IgD-negative memory B cell (primary cell): ENCODE measurements around the gene ITGA8. TPM values are rescaled to one million over a fixed set of nuclear protein-coding genes. Genes with fewer than 3 reads are reported as not detected.
"Not testable (repeated sequence)": the region's sequence is repeated elsewhere in the genome, so short reads cannot be mapped to it uniquely, and the experiment has no call there.

Experiments
- H3K27ac Mint-ChIP-seq, 3 donors: one replicate each; pipeline ENCODE4 v1.8.0; 2020 to 2022; ENCODE audit warnings: mild to moderate bottlenecking in 3 of 3, mixed read lengths in 3 of 3, moderate library complexity in 1 of 3
- H3K27me3 Mint-ChIP-seq: one replicate; pipeline ENCODE4 v1.8.0; 2021; ENCODE audit warnings: mixed read lengths
- H3K36me3 Mint-ChIP-seq: one replicate; pipeline ENCODE4 v1.8.0; 2020; ENCODE audit warnings: mild to moderate bottlenecking, mixed read lengths
- H3K4me1 Mint-ChIP-seq, 3 donors: one replicate each; pipeline ENCODE4 v1.8.0; 2020 to 2022; ENCODE audit warnings: mixed read lengths in 3 of 3, mild to moderate bottlenecking in 1 of 3
- H3K4me3 Mint-ChIP-seq, 4 donors: one replicate each; pipeline ENCODE4 v1.8.0; 2020 to 2022; ENCODE audit warnings: mild to moderate bottlenecking in 4 of 4, mixed read lengths in 4 of 4, moderate library complexity in 3 of 4
- H3K9me3 Mint-ChIP-seq, 3 donors: one replicate each; pipeline ENCODE4 v1.8.0; 2020 to 2021; ENCODE audit warnings: mixed read lengths in 3 of 3, mild to moderate bottlenecking in 1 of 3
- polyA plus RNA-seq: library from polyadenylated mRNA; unstranded; fragments of 300-500 nt; fragmentation: Illumina TruSeq; gene quantifications from one replicate; pipeline ENCODE4 v1.2.3, GENCODE V29; 2021

Gene ITGA8
- not detected for polyA plus RNA-seq

DNA sequence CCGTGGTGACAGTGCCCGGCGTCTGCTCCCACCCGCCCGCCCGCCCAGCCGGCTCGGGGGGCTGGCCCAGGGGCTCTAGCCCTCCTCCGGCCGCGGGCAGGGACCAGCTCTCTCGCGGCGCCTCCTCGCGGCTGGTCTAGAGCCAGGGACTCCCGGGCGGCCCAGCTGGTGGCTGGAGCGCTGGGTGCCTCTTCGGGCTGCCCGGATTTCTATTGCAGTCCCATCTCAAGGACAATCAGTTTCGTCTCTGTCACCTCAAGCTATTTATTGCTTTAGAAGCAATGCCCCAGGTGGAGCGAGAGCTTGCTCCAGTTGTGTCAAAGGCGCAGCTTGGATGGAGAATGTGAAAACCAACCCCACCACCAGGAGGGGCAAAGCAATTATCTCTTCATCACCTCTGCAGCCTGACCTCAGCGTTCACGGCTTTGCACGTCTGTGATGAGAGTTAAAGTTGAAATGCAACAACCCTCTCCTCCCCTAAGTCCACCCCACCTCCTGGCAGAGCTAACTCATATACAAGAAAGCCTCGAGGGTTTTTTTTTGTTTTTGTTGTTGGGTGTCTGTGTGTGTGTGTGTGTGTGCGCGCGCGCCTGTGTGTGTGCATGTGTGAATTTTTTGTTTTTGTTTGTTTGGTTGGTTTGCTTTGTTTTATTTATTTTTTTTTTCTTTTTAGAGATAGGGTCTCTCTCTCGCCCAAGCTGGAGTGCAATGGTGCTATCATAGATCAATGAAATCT is at the start of gene ITGA8:
TSS of gene ITGA8 (minus strand) at position 24 of the 736 bp plus-strand sequence. CDS start 151 bp downstream, outside the sequence.
- no peaks in the 10 kb centered on the region for H3K9me3 Mint-ChIP-seq
- peaks cover 0 to 6% (median under 1%) of the 10 kb centered on the region in 3 donors for H3K4me1 Mint-ChIP-seq
- H3K27ac Mint-ChIP-seq = peak within 1 kb of the TSS in 1 of 3 donors; percentile 50
- H3K4me3 Mint-ChIP-seq = peak within 1 kb of the TSS in 3 of 4 donors; percentile 27 to 68 (median 47)
- peaks cover 24% of the 10 kb centered on the region for H3K27me3 Mint-ChIP-seq
- H3K36me3 Mint-ChIP-seq = no peaks in the 10 kb centered on the region

DNA sequence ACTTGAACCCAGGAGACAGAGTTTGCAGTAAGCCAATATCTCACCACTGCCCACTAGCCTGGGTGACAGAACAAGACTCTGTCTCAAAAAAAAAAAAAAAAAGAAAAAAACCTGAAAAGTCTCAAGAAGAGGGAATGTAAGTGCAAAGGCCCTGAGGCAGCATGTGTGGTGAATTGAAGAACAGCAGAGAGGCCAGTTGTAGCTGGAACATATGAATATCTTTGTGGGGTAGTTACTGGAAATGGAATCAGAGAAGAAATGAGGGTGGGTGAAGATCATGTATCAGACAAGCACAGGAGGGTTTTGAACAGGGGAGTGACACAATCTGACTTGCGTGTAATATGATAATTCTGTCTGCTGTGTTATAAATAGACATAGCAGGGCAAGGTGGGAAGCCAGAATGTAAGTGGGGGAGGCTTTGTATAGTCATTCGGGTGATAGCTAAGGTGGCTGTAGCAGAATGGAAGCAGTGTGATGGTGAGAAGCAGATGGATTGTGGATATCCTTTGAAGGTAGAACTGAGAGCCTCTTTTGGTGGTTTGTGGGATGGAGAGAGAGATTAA is 45.3 kb upstream of the ITGA8 start:
- peaks cover 0 to 7% (median 4%) of the 10 kb centered on the region in 3 donors for H3K9me3 Mint-ChIP-seq
- no peak overlapping the region for H3K4me3 Mint-ChIP-seq
- H3K27ac Mint-ChIP-seq = no peak overlapping the region
- H3K4me1 Mint-ChIP-seq = no peaks in the 10 kb centered on the region
- H3K36me3 Mint-ChIP-seq = peaks cover 8% of the 10 kb centered on the region
- no peaks in the 10 kb centered on the region for H3K27me3 Mint-ChIP-seq

DNA sequence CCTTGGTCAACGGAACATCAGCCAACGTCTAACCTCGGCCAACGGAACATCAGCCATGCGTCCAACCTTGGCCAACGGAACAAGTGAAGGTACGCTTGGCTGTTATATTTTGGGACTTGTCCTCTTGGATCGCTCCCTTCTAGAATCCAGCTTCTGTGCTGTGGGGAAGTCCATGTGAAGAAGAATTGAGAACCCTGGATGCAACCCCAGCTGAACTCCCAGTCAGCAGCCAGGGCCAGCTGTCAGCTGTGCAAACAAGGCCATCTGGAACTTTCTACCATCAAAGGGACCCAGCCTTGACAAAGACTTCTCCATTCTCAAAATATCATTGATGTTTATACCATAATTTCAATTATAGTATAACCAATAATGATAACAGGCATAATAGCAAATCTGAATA is 43.3 kb upstream of the ITGA8 start:
- H3K36me3 Mint-ChIP-seq = peaks cover 3% of the 10 kb centered on the region
- no peaks in the 10 kb centered on the region for H3K27me3 Mint-ChIP-seq
- no peaks in the 10 kb centered on the region for H3K4me1 Mint-ChIP-seq
- H3K27ac Mint-ChIP-seq = no peak overlapping the region
- H3K4me3 Mint-ChIP-seq = peak overlapping the region in 1 of 4 donors; percentile 67
- peaks cover 0 to 7% (median 4%) of the 10 kb centered on the region in 3 donors for H3K9me3 Mint-ChIP-seq

DNA sequence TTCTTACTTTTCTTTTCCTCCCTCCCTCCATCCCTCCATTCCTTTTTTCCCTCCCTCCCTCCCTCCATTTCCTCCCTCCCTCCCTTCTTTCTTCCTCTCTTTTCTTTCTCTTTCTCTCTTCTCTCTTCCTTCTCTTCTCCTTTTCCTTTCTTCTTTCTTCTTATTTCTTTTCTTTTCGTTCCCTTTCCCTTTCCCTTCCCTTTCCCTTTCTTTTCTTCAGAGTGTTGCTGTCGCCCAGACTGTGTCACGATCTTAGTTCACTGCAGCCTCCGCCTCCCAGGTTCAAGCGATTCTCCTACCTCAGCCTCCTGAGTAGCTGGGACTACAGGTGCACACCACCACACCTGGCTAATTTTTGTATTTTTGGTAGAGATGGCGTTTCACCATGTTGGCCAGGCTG is 42.5 kb upstream of the ITGA8 start:
- H3K36me3 Mint-ChIP-seq, H3K27me3 Mint-ChIP-seq, H3K9me3 Mint-ChIP-seq, H3K4me1 Mint-ChIP-seq, H3K27ac Mint-ChIP-seq: not testable (repeated sequence)
- H3K4me3 Mint-ChIP-seq = peak overlapping the region in 1 of 4 donors; percentile 43

DNA sequence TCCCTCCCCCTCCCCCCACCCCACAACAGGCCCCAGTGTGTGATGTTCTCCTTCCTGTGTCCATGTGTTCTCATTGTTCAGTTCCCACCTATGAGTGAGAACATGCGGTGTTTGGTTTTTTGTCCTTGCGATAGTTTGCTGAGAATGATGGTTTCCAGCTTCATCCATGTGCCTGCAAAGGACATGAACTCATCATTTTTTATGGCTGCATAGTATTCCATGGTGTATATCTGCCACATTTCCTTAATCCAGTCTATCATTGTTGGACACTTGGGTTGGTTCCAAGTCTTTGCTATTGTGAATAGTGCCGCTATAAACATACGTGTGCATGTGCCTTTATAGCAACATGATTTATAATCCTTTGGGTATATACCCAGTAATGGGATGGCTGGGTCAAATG is 41.5 kb upstream of the ITGA8 start:
- H3K4me1 Mint-ChIP-seq = not testable (repeated sequence)

DNA sequence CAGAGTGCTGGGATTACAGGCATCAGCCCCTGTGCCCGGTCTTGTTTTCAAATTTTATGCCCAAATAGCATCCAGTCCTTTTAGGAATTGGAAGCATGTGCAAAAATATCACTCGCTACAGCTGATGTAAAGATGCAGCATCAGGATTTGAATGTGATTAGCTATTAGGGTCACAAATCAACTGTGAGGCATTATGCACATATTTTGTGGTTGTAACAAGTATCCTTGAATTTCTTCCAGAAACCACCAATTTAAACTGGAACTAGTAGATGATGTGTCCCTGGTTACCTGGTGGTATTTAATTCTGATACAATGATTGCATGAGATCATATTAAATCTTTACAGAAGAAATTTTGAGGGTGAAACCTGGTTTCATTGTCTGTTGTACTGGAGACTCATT is 41.0 kb upstream of the ITGA8 start:
- Mint-ChIP-seq H3K27me3 (no peaks in the 10 kb centered on the region), H3K4me3 (no peak overlapping the region), H3K36me3 (peaks cover 3% of the 10 kb centered on the region), H3K27ac (no peak overlapping the region), H3K4me1 (no peaks in the 10 kb centered on the region), H3K9me3 (peaks cover 0 to 7% (median 4%) of the 10 kb centered on the region in 3 donors)

More for the DNA sequence above, 41.5 kb upstream of the ITGA8 start:
- not testable (repeated sequence) for H3K27me3 Mint-ChIP-seq, H3K27ac Mint-ChIP-seq, H3K9me3 Mint-ChIP-seq, H3K4me3 Mint-ChIP-seq, H3K36me3 Mint-ChIP-seq

DNA sequence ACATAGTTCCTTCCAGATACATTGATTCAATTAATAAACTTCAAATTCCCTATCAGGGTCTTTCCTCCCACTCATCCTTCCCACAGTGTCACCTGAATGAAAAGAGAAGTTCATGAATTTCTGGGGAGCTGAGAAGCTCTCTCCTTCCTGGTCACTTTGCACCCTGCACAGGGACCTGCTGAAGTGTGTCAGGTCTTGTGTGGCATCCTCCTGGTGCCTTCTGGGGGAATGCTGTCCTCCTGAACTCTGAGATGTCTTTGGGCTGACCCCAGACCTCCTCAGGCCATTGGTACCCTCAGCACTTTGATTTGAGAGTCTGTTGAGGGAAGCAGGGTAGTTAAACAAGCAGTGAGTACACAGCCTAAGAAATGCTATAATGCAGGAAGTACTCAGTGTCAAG is 39.5 kb upstream of the ITGA8 start:
- Mint-ChIP-seq H3K4me3 (no peak overlapping the region), H3K9me3 (peaks cover 0 to 3% (median under 1%) of the 10 kb centered on the region in 3 donors), H3K4me1 (no peaks in the 10 kb centered on the region), H3K27ac (no peak overlapping the region), H3K36me3 (no peaks in the 10 kb centered on the region), H3K27me3 (no peaks in the 10 kb centered on the region)

DNA sequence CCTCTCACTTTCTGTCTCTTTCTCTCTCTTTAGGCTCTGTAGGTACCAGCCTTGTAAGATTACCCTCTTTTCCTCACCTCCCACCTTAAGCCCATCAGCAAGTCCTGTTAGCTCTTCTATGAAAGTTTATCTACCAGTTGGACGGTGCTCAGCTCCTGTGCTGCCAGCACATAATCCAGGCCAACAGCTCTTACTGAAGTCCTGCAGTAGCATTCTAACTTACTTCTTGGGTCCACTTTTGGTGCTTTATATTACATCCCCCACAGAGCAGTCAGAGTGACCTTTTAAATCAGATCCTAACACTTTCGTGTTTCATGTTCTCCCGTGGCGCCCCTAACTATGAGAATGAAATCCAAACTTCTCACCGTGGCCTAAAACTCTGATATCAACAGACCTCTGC is 38.9 kb upstream of the ITGA8 start:
- H3K27ac Mint-ChIP-seq = no peak overlapping the region
- no peaks in the 10 kb centered on the region for H3K4me1 Mint-ChIP-seq
- H3K36me3 Mint-ChIP-seq = no peaks in the 10 kb centered on the region
- no peaks in the 10 kb centered on the region for H3K27me3 Mint-ChIP-seq
- H3K4me3 Mint-ChIP-seq = no peak overlapping the region
- peaks cover 0 to 3% (median 0%) of the 10 kb centered on the region in 3 donors for H3K9me3 Mint-ChIP-seq

DNA sequence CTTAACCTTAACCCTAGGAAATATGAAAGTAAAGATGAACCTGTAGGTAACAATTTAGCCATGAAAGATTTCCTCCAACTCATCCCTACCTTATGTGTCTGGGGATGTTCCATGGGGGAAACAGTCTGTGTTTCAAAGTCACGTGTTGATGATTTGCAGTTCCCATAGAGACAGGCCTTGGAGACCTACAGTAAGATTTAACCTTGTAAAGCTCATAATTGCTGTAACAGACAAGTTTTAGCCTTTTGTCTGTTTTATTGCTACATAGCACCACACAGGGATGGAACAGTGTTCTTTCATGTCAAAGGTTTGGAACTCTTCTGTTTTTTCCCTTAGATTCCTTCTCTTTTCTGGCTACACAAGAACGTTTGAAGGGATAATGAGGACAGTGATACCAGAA is 35.2 kb upstream of the ITGA8 start:
- Mint-ChIP-seq H3K27me3 (no peaks in the 10 kb centered on the region), H3K9me3 (no peaks in the 10 kb centered on the region), H3K4me3 (no peak overlapping the region), H3K4me1 (no peaks in the 10 kb centered on the region), H3K27ac (no peak overlapping the region), H3K36me3 (no peaks in the 10 kb centered on the region)

DNA sequence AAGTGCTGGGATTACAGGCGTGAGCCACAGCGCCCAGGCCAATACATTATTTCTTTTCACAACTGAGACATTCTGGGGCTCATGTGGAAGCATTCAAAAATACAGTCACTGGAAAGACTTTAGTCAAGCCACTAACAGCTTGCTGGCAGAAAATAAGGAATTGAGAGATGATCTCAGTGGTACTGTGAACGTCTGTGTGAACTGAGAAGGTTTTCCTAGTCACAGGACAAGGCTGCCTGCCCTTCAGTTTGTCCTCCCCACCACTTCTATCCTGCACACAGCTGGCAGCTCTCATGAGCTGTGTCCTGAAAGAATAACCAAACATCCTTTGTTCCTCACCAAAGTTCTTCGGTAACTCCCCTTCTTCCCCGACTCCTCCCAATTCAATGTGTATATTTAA is 31.3 kb upstream of the ITGA8 start:
- H3K27ac Mint-ChIP-seq = no peak overlapping the region
- H3K4me1 Mint-ChIP-seq = no peaks in the 10 kb centered on the region
- no peaks in the 10 kb centered on the region for H3K9me3 Mint-ChIP-seq
- no peak overlapping the region for H3K4me3 Mint-ChIP-seq
- peaks cover 3% of the 10 kb centered on the region for H3K27me3 Mint-ChIP-seq
- H3K36me3 Mint-ChIP-seq = no peaks in the 10 kb centered on the region

DNA sequence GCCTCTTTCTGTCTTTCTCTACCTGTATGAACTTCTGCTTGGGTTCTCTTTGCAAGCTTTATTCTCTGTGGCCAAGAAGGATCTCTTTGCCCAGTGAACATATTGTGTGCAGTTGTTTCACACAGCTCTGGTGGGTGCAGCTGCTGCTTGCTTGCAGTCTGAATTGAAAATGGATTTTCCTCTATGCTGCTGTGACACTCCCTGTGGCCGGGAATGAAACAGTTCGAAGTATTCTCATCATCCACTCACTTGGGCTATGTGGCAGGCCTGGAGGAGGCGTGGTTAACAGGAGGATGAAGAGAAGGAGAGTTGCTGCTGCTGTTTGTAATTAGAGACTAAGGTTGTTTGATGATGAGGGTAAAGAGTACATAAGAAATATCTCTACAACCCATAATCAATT is 28.4 kb upstream of the ITGA8 start:
- peaks cover 3% of the 10 kb centered on the region for H3K27me3 Mint-ChIP-seq
- H3K27ac Mint-ChIP-seq = no peak overlapping the region
- H3K9me3 Mint-ChIP-seq = no peaks in the 10 kb centered on the region
- no peaks in the 10 kb centered on the region for H3K36me3 Mint-ChIP-seq
- no peaks in the 10 kb centered on the region for H3K4me1 Mint-ChIP-seq
- H3K4me3 Mint-ChIP-seq = no peak overlapping the region

DNA sequence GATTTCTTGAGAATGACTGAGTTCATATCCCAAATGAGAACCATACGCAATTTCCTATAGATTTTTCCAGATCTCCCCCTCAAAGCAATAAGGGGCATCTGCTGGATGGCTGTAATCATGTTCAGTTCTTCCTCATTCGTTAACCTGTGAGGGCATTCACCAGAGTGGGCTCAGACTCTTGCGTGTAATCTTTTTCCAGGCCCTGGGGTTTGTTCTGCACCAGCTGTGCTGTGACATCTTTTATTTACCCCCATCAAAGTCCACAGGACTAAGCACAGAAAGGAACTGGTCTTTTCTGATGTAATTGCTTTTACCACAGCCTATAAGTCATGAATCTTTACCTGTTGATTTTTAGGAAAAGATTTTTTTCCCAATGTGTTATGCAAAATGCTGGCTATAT is 27.9 kb upstream of the ITGA8 start:
- H3K27ac Mint-ChIP-seq = no peak overlapping the region
- H3K27me3 Mint-ChIP-seq = peaks cover 3% of the 10 kb centered on the region
- H3K9me3 Mint-ChIP-seq = no peaks in the 10 kb centered on the region
- H3K36me3 Mint-ChIP-seq = no peaks in the 10 kb centered on the region
- no peak overlapping the region for H3K4me3 Mint-ChIP-seq
- no peaks in the 10 kb centered on the region for H3K4me1 Mint-ChIP-seq

DNA sequence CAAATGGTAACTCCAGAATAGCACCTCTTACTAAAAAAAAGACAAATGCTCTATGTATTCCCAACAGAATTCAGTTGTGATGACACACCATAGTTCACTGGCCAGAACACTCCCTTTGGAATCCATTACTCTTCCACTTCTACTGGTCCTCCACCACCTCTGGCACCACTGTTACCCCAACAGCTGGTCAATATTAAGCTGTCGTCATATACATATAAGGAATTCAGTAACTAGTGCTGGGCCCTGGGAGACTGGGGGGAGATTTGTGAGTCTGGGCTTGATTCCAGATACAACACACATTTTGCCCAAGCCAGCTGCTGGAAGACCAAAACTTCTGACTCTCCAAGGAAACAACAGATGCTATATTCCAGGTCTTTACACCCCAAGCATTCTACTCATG is 26.0 kb upstream of the ITGA8 start:
- H3K27ac Mint-ChIP-seq = no peak overlapping the region
- H3K4me3 Mint-ChIP-seq = no peak overlapping the region
- H3K4me1 Mint-ChIP-seq = no peaks in the 10 kb centered on the region
- no peaks in the 10 kb centered on the region for H3K36me3 Mint-ChIP-seq
- peaks cover 3% of the 10 kb centered on the region for H3K27me3 Mint-ChIP-seq
- no peaks in the 10 kb centered on the region for H3K9me3 Mint-ChIP-seq

DNA sequence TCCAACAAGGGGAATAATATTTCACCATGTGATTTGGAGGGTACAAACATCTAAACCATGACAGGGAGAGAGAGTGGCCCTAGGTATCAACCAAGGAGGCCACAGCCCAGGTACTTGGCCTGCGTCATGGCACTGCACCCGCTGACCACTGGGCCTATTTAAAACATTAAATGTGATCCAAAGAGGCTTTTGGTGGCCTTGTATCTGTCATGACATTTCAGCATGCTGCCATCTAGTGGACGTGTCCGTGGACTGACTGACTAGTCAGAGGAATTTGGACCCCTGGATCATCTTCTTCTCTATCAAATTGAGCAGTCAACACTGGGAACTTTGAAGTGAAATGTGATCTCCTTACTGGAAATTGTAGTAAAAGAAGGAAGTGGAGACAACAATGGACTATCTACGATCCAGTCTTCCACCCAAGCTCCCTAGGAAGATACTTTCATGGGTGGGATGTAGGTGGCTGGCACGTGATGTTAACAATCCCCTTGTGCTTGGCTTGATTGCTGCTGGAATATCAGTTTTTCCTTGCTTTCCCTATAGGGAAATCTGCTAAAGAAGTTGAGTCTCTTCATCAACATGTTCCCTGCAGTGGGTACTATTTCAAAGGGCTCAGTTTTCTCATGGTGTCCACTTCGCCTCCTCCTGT is 24.6 kb upstream of the ITGA8 start:
- Mint-ChIP-seq H3K4me1 (no peaks in the 10 kb centered on the region), H3K4me3 (no peak overlapping the region), H3K27me3 (peaks cover 3% of the 10 kb centered on the region), H3K9me3 (no peaks in the 10 kb centered on the region), H3K36me3 (no peaks in the 10 kb centered on the region), H3K27ac (no peak overlapping the region)

DNA sequence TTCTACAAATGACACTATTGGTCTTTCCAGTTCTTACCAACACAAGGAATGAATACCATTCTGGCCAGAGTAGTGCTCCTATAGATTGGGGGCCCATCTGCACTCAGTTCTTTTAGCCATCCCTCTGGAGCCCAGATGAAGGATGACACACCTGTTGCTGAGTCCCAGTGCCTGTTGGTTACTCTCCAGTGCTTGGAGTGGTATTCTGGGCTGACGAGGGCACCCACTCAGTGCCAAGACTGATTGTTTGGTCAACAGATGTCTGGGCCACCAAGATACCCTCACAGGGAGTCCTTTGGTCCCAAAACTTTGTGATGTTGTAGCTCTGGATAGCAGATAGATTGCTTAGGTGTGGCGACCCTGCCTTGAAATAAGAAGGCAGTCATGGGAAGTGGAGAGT is 23.7 kb upstream of the ITGA8 start:
- Mint-ChIP-seq H3K27me3 (peaks cover under 1% of the 10 kb centered on the region), H3K36me3 (no peaks in the 10 kb centered on the region), H3K9me3 (peaks cover 0 to 2% (median 0%) of the 10 kb centered on the region in 3 donors), H3K4me1 (no peaks in the 10 kb centered on the region), H3K27ac (no peak overlapping the region), H3K4me3 (no peak overlapping the region)

DNA sequence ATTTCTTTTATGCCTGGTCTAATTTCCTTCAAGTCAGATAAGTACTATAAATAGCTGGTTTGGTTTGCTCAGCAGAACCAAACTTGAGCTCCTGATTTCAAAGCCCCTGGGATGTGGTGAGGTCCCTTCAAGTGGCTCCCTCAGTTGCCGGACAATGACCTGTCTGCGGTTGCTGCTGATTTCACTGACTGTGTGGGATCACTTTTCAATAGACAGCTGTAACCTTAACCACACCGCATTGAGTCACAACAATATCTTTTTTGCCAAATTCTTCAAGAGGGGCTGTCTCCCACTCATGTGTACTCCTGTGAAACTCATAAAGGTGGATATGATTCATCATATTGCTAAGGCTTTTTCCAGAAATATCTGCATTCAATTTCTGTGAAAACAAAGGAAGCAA is 23.1 kb upstream of the ITGA8 start:
- no peak overlapping the region for H3K27ac Mint-ChIP-seq
- no peaks in the 10 kb centered on the region for H3K27me3 Mint-ChIP-seq
- no peak overlapping the region for H3K4me3 Mint-ChIP-seq
- H3K36me3 Mint-ChIP-seq = no peaks in the 10 kb centered on the region
- H3K9me3 Mint-ChIP-seq = peaks cover 0 to 2% (median 0%) of the 10 kb centered on the region in 3 donors
- no peaks in the 10 kb centered on the region for H3K4me1 Mint-ChIP-seq
